HG03066 (cell line): Measurements from ENCODE around the gene NELFB.

Source experiments
- ATAC-seq: cut with Tn5 transposase; IDR thresholded peaks from one replicate; pipeline ENCODE4 v1.9.1; 2021; ENCODE audit warnings: low read depth; ENCODE audit not compliant: unreplicated experiment

Gene NELFB

GRCh38 chr9:137321726-137322361 lies 66.7 kb downstream of the NELFB start:
- ATAC-seq = no peak
